HEK293 (cell line): ENCODE data around the gene ZNF423.

Experiments used
- BCL6B ChIP-seq: fragments of 450-650 bp; formaldehyde crosslinking; IDR thresholded peaks from 2 replicates; pipeline ENCODE4 v1.5.1; 2017; ENCODE audit warnings: missing biosample characterization, missing genetic modification characterization
- CTCF ChIP-seq: fragments of 450-650 bp; formaldehyde crosslinking; IDR thresholded peaks from 2 replicates; pipeline ENCODE4 v1.5.1; 2016; ENCODE audit warnings: missing biosample characterization, missing genetic modification characterization
- KLF9 ChIP-seq: fragments of 450-650 bp; formaldehyde crosslinking; IDR thresholded peaks from 2 replicates; pipeline ENCODE4 v1.5.1; 2016; ENCODE audit warnings: missing biosample characterization, missing genetic modification characterization, low read depth
- ZEB2 ChIP-seq: fragments of 450-650 bp; formaldehyde crosslinking; IDR thresholded peaks from 2 replicates; pipeline ENCODE4 v1.5.1; 2016; ENCODE audit warnings: missing biosample characterization, missing genetic modification characterization
- ZNF335 ChIP-seq: fragments of 450-650 bp; formaldehyde crosslinking; conservative IDR thresholded peaks from 2 replicates; pipeline ENCODE4 v1.5.1; 2016; ENCODE audit warnings: missing biosample characterization, missing genetic modification characterization
- ZNF391 ChIP-seq: fragments of 450-650 bp; formaldehyde crosslinking; IDR thresholded peaks from 2 replicates; pipeline ENCODE4 v1.5.1; 2016; ENCODE audit warnings: low read depth, missing biosample characterization, missing genetic modification characterization, borderline replicate concordance
- ZNF501 ChIP-seq: fragments of 450-650 bp; formaldehyde crosslinking; IDR thresholded peaks from 2 replicates; pipeline ENCODE4 v1.5.1; 2016; ENCODE audit warnings: missing biosample characterization, missing genetic modification characterization
- ZNF670 ChIP-seq: fragments of 450-650 bp; formaldehyde crosslinking; IDR thresholded peaks from 2 replicates; pipeline ENCODE4 v1.5.1; 2016; ENCODE audit warnings: missing biosample characterization, missing genetic modification characterization, low read depth
- ZNF707 ChIP-seq: fragments of 450-650 bp; formaldehyde crosslinking; IDR thresholded peaks from 2 replicates; pipeline ENCODE4 v1.5.1; 2016; ENCODE audit warnings: missing biosample characterization, missing genetic modification characterization
- ZNF747 ChIP-seq: fragments of 450-650 bp; formaldehyde crosslinking; IDR thresholded peaks from 2 replicates; pipeline ENCODE4 v1.5.1; 2016; ENCODE audit warnings: missing biosample characterization, missing genetic modification characterization
- ZNF843 ChIP-seq: fragments of 450-650 bp; formaldehyde crosslinking; IDR thresholded peaks from 2 replicates; pipeline ENCODE4 v1.5.1; 2016; ENCODE audit warnings: missing biosample characterization, missing genetic modification characterization
- TF ChIP-seq, protein P1 (sequence below): fragments of 450-650 bp; formaldehyde crosslinking; optimal IDR thresholded peaks from 2 replicates; pipeline ENCODE3; 2016; ENCODE audit warnings: missing biosample characterization, mild to moderate bottlenecking, missing genetic modification characterization

- TF ChIP-seq CTCF (tag by site-specific recombination), result 0 out of 2 replicates have a peak, but pooled peaks have one; percentile 17
- TF ChIP-seq KLF9 (tag by site-specific recombination), result no peak
- TF ChIP-seq ZNF670 (tag by site-specific recombination), result no peak
- no peak for TF ChIP-seq ZNF335 (tag by site-specific recombination)
- TF ChIP-seq ZEB2 (tag by site-specific recombination), result no peak
- TF ChIP-seq ZNF843 (tag by site-specific recombination), result no peak
- TF ChIP-seq ZNF391, result no peak
- TF ChIP-seq ZNF747, result no peak
- TF ChIP-seq ZNF707 (tag by site-specific recombination), result no peak
- TF ChIP-seq ZNF501 (tag by site-specific recombination), result no peak
- no peak for TF ChIP-seq BCL6B (tag by site-specific recombination)
- TF ChIP-seq, protein P1, sequence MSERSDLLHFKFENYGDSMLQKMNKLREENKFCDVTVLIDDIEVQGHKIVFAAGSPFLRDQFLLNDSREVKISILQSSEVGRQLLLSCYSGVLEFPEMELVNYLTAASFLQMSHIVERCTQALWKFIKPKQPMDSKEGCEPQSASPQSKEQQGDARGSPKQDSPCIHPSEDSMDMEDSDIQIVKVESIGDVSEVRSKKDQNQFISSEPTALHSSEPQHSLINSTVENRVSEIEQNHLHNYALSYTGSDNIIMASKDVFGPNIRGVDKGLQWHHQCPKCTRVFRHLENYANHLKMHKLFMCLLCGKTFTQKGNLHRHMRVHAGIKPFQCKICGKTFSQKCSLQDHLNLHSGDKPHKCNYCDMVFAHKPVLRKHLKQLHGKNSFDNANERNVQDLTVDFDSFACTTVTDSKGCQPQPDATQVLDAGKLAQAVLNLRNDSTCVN (tag by site-specific recombination), result no peak
These were observed 116.5 kb downstream of the ZNF423 start for GRCh38 chr16:49739381-49739780.
